HL-60 (cell line): Measurements from ENCODE around the gene ATP8B3.

Experiments used
- POLR2AphosphoS5 ChIP-seq: IDR thresholded peaks from 2 replicates; pipeline ENCODE4 v1.6.1; 2012; ENCODE audit warnings: low read depth
- SPI1 ChIP-seq: IDR thresholded peaks from 2 replicates; pipeline ENCODE4 v1.6.1; 2012; ENCODE audit warnings: low read depth, mild to moderate bottlenecking, borderline replicate concordance

- TF ChIP-seq SPI1 (no peak), POLR2AphosphoS5 (no peak)
Observed at GRCh38 chr19:1744822-1745563, 67.1 kb downstream of the ATP8B3 start.
